NOMO-1 (cell line): ENCODE data around the gene MAP4K4.
A peak's percentile ranks its signal among the peaks of the same experiment; 100 is the strongest.

ENCODE experiments used
- DNase-seq, 2 experiments: peaks; one replicate each; lab custom pipeline; 2025; ENCODE audit not compliant: unreplicated experiment in 2 of 2; lab: John Stamatoyannopoulos, UW

Gene MAP4K4

GRCh38 chr2:101788565-101788964 lies 91.1 kb downstream of the MAP4K4 start:
- no peak for DNase-seq

- DNase-seq, result no peak
Observed at GRCh38 chr2:101788995-101789970, 91.8 kb downstream of the MAP4K4 start.

GRCh38 chr2:101790416-101790815 lies 92.9 kb downstream of the MAP4K4 start:
- DNase-seq, result no peak

- DNase-seq, result no peak
Observed at GRCh38 chr2:101790857-101791256, 93.3 kb downstream of the MAP4K4 start.

GRCh38 chr2:101792208-101792607 lies 94.7 kb downstream of the MAP4K4 start:
- no peak for DNase-seq

GRCh38 chr2:101793277-101793969 lies 95.9 kb downstream of the MAP4K4 start:
- DNase-seq, result no peak

GRCh38 chr2:101794141-101794540 lies 96.6 kb downstream of the MAP4K4 start:
- no peak for DNase-seq

GRCh38 chr2:101795033-101795432 lies 97.5 kb downstream of the MAP4K4 start:
- DNase-seq, result no peak

- no peak for DNase-seq
Observed at GRCh38 chr2:101796825-101797600, 99.5 kb downstream of the MAP4K4 start.

GRCh38 chr2:101801496-101801895 lies 104.0 kb downstream of the MAP4K4 start:
- DNase-seq, result no peak

- DNase-seq, result no peak
Observed at GRCh38 chr2:101802329-101802728, 104.8 kb downstream of the MAP4K4 start.

- DNase-seq, result no peak
Observed at GRCh38 chr2:101803128-101803527, 105.6 kb downstream of the MAP4K4 start.

- no peak for DNase-seq
Observed at GRCh38 chr2:101803945-101804696, 106.6 kb downstream of the MAP4K4 start.

- no peak for DNase-seq
Observed at GRCh38 chr2:101805152-101806088, 107.9 kb downstream of the MAP4K4 start.

GRCh38 chr2:101806123-101806522 lies 108.6 kb downstream of the MAP4K4 start:
- DNase-seq, result no peak

GRCh38 chr2:101806701-101807100 lies 109.2 kb downstream of the MAP4K4 start:
- DNase-seq, result peak in 1 of 2 experiments; percentile 12

- no peak for DNase-seq
Observed at GRCh38 chr2:101807242-101807641, 109.7 kb downstream of the MAP4K4 start.

GRCh38 chr2:101808006-101808562 lies 110.6 kb downstream of the MAP4K4 start:
- no peak for DNase-seq

- DNase-seq, result no peak
Observed at GRCh38 chr2:101809698-101810097, 112.2 kb downstream of the MAP4K4 start.
